HepG2 (cell line): ENCODE measurements around the gene TM2D3. TPM values are rescaled to one million over a fixed set of nuclear protein-coding genes. Genes with fewer than 3 reads are reported as not detected.

Experiments
- CAMTA2 ChIP-seq: sonication (generic); formaldehyde crosslinking; IDR thresholded peaks from 2 replicates; pipeline ENCODE4 v1.4.0; 2020; ENCODE audit warnings: mild to moderate bottlenecking, missing genetic modification reagents, borderline replicate concordance
- CBX5 ChIP-seq: sonication (generic); formaldehyde crosslinking; IDR thresholded peaks from 2 replicates; pipeline ENCODE4 v1.4.0; 2020; ENCODE audit warnings: missing genetic modification reagents, borderline replicate concordance
- DR1 ChIP-seq: sonication (generic); formaldehyde crosslinking; IDR thresholded peaks from 2 replicates; pipeline ENCODE4 v1.8.0; 2021; ENCODE audit warnings: mild to moderate bottlenecking, missing genetic modification reagents, inconsistent platforms
- EEA1 ChIP-seq: sonication (generic); formaldehyde crosslinking; IDR thresholded peaks from 2 replicates; pipeline ENCODE4 v1.5.1; 2020; ENCODE audit warnings: mild to moderate bottlenecking, missing genetic modification reagents, borderline replicate concordance
- HMGA1 ChIP-seq: sonication (generic); formaldehyde crosslinking; conservative IDR thresholded peaks from 2 replicates; pipeline ENCODE4 v1.4.0; 2020; ENCODE audit warnings: missing genetic modification reagents
- HOXD1 ChIP-seq: sonication (generic); formaldehyde crosslinking; IDR thresholded peaks from 2 replicates; pipeline ENCODE4 v1.5.0; 2020; ENCODE audit warnings: missing genetic modification reagents
- KMT2B ChIP-seq: IDR thresholded peaks from 2 replicates; pipeline ENCODE4 v1.6.1; 2016; ENCODE audit warnings: missing genetic modification reagents, missing compliant biosample characterization
- NFATC3 ChIP-seq: sonication (generic); formaldehyde crosslinking; IDR thresholded peaks from 2 replicates; pipeline ENCODE4 v1.5.1; 2020; ENCODE audit warnings: mild to moderate bottlenecking, missing genetic modification reagents
- NRL ChIP-seq: sonication (generic); formaldehyde crosslinking; IDR thresholded peaks from 2 replicates; pipeline ENCODE4 v1.5.0; 2020; ENCODE audit warnings: missing genetic modification reagents, mild to moderate bottlenecking, moderate library complexity, borderline replicate concordance
- PAX8 ChIP-seq: sonication (generic); formaldehyde crosslinking; IDR thresholded peaks from 2 replicates; pipeline ENCODE4 v1.8.0; 2022; ENCODE audit warnings: mild to moderate bottlenecking, missing genetic modification reagents, borderline replicate concordance
- PRDM15 ChIP-seq: sonication (generic); formaldehyde crosslinking; IDR thresholded peaks from 2 replicates; pipeline ENCODE4 v1.4.0; 2020; ENCODE audit warnings: missing genetic modification reagents
- TFAP4 ChIP-seq: sonication (generic); IDR thresholded peaks from 2 replicates; pipeline ENCODE4 v1.6.1; 2016; ENCODE audit warnings: low read depth, borderline replicate concordance
- ZFP62 ChIP-seq: sonication (generic); formaldehyde crosslinking; IDR thresholded peaks from 2 replicates; pipeline ENCODE4 v1.4.0; 2020; ENCODE audit warnings: missing genetic modification reagents
- ZNF224 ChIP-seq: sonication (generic); formaldehyde crosslinking; IDR thresholded peaks from 2 replicates; pipeline ENCODE4 v1.5.0; 2020; ENCODE audit warnings: mild to moderate bottlenecking, missing genetic modification reagents
- ZNF282 ChIP-seq: fragments of 450-650 bp; IDR thresholded peaks from 2 replicates; pipeline ENCODE4 v1.6.1; 2018; ENCODE audit not compliant: partially characterized antibody
- ZNF570 ChIP-seq: sonication (generic); formaldehyde crosslinking; IDR thresholded peaks from 2 replicates; pipeline ENCODE4 v1.4.0; 2020; ENCODE audit warnings: mild to moderate bottlenecking, missing genetic modification reagents, borderline replicate concordance
- polyA plus RNA-seq, 8 experiments: library from polyadenylated mRNA; depleted of rRNA in 3 of 8; stranded (reverse) in 7 of 8; unstranded in 1 of 8; fragments of >200 nt; fragmentation: Illumina TruSeq in 4 of 8; extraction: Trizol in 4 of 8; gene quantifications; 2 replicates each; pipeline versions ENCODE4 v1.2.1 to v1.2.3, GENCODE V29; 2011 to 2016; ENCODE audit warnings: low read depth in 4 of 8, missing spikeins in 1 of 8, mixed read lengths in 1 of 8; ENCODE audit not compliant: insufficient read depth in 1 of 8
- total RNA-seq, 5 experiments: library from RNA; depleted of rRNA; stranded (reverse); fragments of >200 nt; fragmentation: Illumina TruSeq; extraction: Trizol; gene quantifications; 2 replicates each; pipeline ENCODE4 v1.2.3, GENCODE V29; 2016; ENCODE audit warnings: low read depth in 1 of 5
- TF ChIP-seq, protein P1 (sequence below): sonication (generic); formaldehyde crosslinking; IDR thresholded peaks from 2 replicates; pipeline ENCODE4 v1.4.0; 2020; ENCODE audit warnings: missing genetic modification reagents
- TF ChIP-seq, protein P2 (sequence below): sonication (generic); formaldehyde crosslinking; IDR thresholded peaks from 2 replicates; pipeline ENCODE4 v1.4.0; 2020; ENCODE audit warnings: missing genetic modification reagents

The TM2D3 gene
- total and polyA plus RNA-seq, 2 of the 13 experiments (the other 11 are each of a cell fraction or from before 2014, with no cell fraction given) = 31.1 to 72.7 TPM

DNA sequence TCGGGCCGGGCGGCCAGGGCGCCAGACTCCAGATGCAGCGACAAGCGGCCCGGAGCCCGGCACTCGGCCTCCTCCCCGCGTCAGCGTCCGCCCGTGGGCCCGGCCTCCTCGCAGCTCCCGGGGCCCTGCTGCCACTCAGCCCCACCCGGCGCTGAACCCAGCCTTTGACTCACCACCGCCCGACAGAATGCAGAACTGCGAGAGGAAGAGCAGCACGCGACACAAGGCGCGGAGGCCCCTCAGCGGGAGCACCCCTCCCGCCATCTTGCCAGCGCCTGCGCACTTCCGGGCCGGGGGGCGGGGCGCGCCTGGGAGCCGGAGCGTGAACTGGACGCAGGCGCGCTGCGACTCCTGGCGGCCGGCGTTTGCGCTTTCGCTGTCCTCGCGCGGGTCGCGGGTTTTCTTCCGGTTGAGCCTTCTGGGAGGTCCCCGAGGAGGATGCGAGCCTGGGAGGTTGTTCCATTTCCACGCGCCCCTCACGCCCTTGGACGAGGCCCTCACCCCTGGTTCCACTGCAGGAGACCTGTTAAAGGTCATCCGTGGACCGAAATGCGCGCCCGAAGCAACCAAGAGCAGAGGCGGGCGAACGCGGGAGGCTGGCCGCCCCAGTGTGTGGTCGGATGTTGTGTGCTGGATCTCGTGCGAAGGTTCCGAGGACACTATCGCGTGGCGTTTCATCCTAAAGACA, at the start of gene TM2D3 (continued):
- TF ChIP-seq PRDM15 (CRISPR knock-in tag) = no peak
- TF ChIP-seq, protein P1, sequence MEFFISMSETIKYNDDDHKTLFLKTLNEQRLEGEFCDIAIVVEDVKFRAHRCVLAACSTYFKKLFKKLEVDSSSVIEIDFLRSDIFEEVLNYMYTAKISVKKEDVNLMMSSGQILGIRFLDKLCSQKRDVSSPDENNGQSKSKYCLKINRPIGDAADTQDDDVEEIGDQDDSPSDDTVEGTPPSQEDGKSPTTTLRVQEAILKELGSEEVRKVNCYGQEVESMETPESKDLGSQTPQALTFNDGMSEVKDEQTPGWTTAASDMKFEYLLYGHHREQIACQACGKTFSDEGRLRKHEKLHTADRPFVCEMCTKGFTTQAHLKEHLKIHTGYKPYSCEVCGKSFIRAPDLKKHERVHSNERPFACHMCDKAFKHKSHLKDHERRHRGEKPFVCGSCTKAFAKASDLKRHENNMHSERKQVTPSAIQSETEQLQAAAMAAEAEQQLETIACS (CRISPR knock-in tag) = peak; percentile 29; the same call in 1 of the 2 replicates
- TF ChIP-seq KMT2B (CRISPR knock-in tag) = peak; percentile 87
- peak; percentile 38; the same call in 1 of the 2 replicates for TF ChIP-seq CBX5 (CRISPR knock-in tag)
- 0 out of 2 replicates have a peak, but pooled peaks have one; percentile 34 for TF ChIP-seq HOXD1 (CRISPR knock-in tag)
- peak; percentile 80; the same call in 1 of the 2 replicates for TF ChIP-seq NRL
- TF ChIP-seq ZFP62 = no peak
- 0 out of 2 replicates have a peak, but pooled peaks have one; percentile 44 for TF ChIP-seq ZNF224 (CRISPR knock-in tag)
- no peak for TF ChIP-seq ZNF570 (CRISPR knock-in tag)
- TF ChIP-seq NFATC3 (CRISPR knock-in tag) = 0 out of 2 replicates have a peak, but pooled peaks have one; percentile 67
- TF ChIP-seq TFAP4 = peak; percentile 22; the same call in 1 of the 2 replicates
- peak; percentile 81 for TF ChIP-seq DR1
- TF ChIP-seq ZNF282 = no peak
- TF ChIP-seq PAX8 (CRISPR knock-in tag) = no peak
- TF ChIP-seq, protein P2, sequence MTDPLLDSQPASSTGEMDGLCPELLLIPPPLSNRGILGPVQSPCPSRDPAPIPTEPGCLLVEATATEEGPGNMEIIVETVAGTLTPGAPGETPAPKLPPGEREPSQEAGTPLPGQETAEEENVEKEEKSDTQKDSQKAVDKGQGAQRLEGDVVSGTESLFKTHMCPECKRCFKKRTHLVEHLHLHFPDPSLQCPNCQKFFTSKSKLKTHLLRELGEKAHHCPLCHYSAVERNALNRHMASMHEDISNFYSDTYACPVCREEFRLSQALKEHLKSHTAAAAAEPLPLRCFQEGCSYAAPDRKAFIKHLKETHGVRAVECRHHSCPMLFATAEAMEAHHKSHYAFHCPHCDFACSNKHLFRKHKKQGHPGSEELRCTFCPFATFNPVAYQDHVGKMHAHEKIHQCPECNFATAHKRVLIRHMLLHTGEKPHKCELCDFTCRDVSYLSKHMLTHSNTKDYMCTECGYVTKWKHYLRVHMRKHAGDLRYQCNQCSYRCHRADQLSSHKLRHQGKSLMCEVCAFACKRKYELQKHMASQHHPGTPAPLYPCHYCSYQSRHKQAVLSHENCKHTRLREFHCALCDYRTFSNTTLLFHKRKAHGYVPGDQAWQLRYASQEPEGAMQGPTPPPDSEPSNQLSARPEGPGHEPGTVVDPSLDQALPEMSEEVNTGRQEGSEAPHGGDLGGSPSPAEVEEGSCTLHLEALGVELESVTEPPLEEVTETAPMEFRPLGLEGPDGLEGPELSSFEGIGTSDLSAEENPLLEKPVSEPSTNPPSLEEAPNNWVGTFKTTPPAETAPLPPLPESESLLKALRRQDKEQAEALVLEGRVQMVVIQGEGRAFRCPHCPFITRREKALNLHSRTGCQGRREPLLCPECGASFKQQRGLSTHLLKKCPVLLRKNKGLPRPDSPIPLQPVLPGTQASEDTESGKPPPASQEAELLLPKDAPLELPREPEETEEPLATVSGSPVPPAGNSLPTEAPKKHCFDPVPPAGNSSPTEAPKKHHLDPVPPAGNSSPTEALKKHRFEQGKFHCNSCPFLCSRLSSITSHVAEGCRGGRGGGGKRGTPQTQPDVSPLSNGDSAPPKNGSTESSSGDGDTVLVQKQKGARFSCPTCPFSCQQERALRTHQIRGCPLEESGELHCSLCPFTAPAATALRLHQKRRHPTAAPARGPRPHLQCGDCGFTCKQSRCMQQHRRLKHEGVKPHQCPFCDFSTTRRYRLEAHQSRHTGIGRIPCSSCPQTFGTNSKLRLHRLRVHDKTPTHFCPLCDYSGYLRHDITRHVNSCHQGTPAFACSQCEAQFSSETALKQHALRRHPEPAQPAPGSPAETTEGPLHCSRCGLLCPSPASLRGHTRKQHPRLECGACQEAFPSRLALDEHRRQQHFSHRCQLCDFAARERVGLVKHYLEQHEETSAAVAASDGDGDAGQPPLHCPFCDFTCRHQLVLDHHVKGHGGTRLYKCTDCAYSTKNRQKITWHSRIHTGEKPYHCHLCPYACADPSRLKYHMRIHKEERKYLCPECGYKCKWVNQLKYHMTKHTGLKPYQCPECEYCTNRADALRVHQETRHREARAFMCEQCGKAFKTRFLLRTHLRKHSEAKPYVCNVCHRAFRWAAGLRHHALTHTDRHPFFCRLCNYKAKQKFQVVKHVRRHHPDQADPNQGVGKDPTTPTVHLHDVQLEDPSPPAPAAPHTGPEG (CRISPR knock-in tag) = peak; percentile 71
- peak; percentile 84 for TF ChIP-seq EEA1 (CRISPR knock-in tag)
- 0 out of 2 replicates have a peak, but pooled peaks have one; percentile 33 for TF ChIP-seq CAMTA2 (CRISPR knock-in tag)
- TF ChIP-seq HMGA1 (CRISPR knock-in tag) = no peak
